ENCODE data around the gene SYPL2. TPM values are rescaled to one million over a fixed set of nuclear protein-coding genes. Genes with fewer than 3 reads are reported as not detected.

The SYPL2 gene
- total RNA-seq, 1 experiment from 2014 or later: 2.5 TPM

GRCh38 chr1:109499661-109500536 is 33.6 kb downstream of the SYPL2 start:
- no peak overlapping the region for H2BK12ac ChIP-seq (ENCODE audit: insufficient read length, low read depth, low read length)
- H2AK5ac ChIP-seq (ENCODE audit: insufficient read length, low read length): no peak overlapping the region
- no peaks in the 10 kb centered on the region for H3K9me3 Mint-ChIP-seq
- DNase-seq: peak; percentile 80
- H3K23ac ChIP-seq (ENCODE audit: insufficient read length, low read depth, low read length): no peak overlapping the region
- no CpG with 5 or more reads among the region's 4 CpGs for WGBS (ENCODE audit: extremely low coverage, insufficient read length, low lambda C conversion rate)
- H3K27ac ChIP-seq (ENCODE audit: insufficient read length, low read depth, low read length): no peak overlapping the region
- H3K27me3 ChIP-seq (ENCODE audit: insufficient read depth, low read length): no peaks in the 10 kb centered on the region
- H4K91ac ChIP-seq (ENCODE audit: insufficient read length, low read depth, low read length): no peak overlapping the region
- H2BK5ac ChIP-seq (ENCODE audit: insufficient read length, low read length): no peak overlapping the region
- no peaks in the 10 kb centered on the region for H3K79me2 ChIP-seq (ENCODE audit: insufficient read depth, low read length)
- no peak overlapping the region for H2BK20ac ChIP-seq (ENCODE audit: low read depth, low read length, poor library complexity, severe bottlenecking)
- H3K4me3 Mint-ChIP-seq: peak overlapping the region in 1 of 2 experiments; percentile 20; a peak in 1 of 5 replicates
- no peak overlapping the region for H3K9ac ChIP-seq (ENCODE audit: extremely low read depth, insufficient read length, low read length)
- H3K27me3 Mint-ChIP-seq (ENCODE audit: low read depth): no peaks in the 10 kb centered on the region
- H3K27ac Mint-ChIP-seq: peak overlapping the region in 1 of 3 experiments; percentile 62; a peak in 1 of 7 replicates
- no peak overlapping the region for H2BK15ac ChIP-seq (ENCODE audit: low read depth, low read length)
- no peaks in the 10 kb centered on the region for H3K9me3 ChIP-seq (ENCODE audit: control insufficient read depth, low read depth, low read length)
- no peak overlapping the region for H3T11ph ChIP-seq (ENCODE audit: low read length)
- no peak overlapping the region for H3K18ac ChIP-seq (ENCODE audit: insufficient read length, low read depth, low read length)
- H3K4ac ChIP-seq (ENCODE audit: low read depth, low read length): no peak overlapping the region
- H3K36me3 Mint-ChIP-seq (ENCODE audit: insufficient read depth in 1 of 3, low read depth in 3 of 3): peaks cover 0 to 11% (median 5%) of the 10 kb centered on the region in 3 experiments; a peak in 5 of 7 replicates
- no peak overlapping the region for H2AFZ ChIP-seq (ENCODE audit: low read length)
- H4K20me1 ChIP-seq (ENCODE audit: control insufficient read depth, insufficient read depth, insufficient read length): no peaks in the 10 kb centered on the region
- H3K4me1 Mint-ChIP-seq: peaks cover 17 to 20% of the 10 kb centered on the region in 2 experiments
- H4K8ac ChIP-seq (replicated peaks; ENCODE audit: insufficient read length, low read depth, low read length): no peak overlapping the region
- no peak overlapping the region for H2BK120ac ChIP-seq (ENCODE audit: low read depth, low read length, poor library complexity, severe bottlenecking)
- no peak overlapping the region for H3K56ac ChIP-seq (ENCODE audit: insufficient read length, low read depth, low read length)
- H3K79me1 ChIP-seq (ENCODE audit: insufficient read depth, low read depth, low read length, poor library complexity, severe bottlenecking): no peaks in the 10 kb centered on the region
- H4K5ac ChIP-seq (ENCODE audit: insufficient read length, low read depth, low read length): no peak overlapping the region
- H3K23me2 ChIP-seq (ENCODE audit: insufficient read length, low read depth, low read length, poor library complexity, severe bottlenecking): no peaks in the 10 kb centered on the region
- TF ChIP-seq CTCF (conservative IDR thresholded peaks at IDR 0.05): peak; percentile 78
- peaks cover 2% of the 10 kb centered on the region; the same call in 1 of the 2 replicates for H3K4me1 ChIP-seq (ENCODE audit: insufficient read depth, low read length)
- H3K14ac ChIP-seq (ENCODE audit: insufficient read depth, low read length): no peak overlapping the region
- no peak overlapping the region for H3K4me2 ChIP-seq (ENCODE audit: insufficient read depth, insufficient read length, low read length)
